WTC11 (cell line): ENCODE results near the gene SYDE2. TPM values are rescaled to one million over a fixed set of nuclear protein-coding genes. Genes with fewer than 3 reads are reported as not detected.
"Not testable (repeated sequence)": the region's sequence is repeated elsewhere in the genome, so short reads cannot be mapped to it uniquely, and the experiment has no call there.

ENCODE experiments used
- ATAC-seq: fragments of 200-7000 bp; cut with Tn5 transposase; 2 replicates; pipeline ENCODE4 v1.10.0; 2021; ENCODE audit warnings: mild to moderate bottlenecking, moderate library complexity
- CTCF ChIA-PET: fragments of 300-600 bp; sonication (Branson Sonifier 250); formaldehyde crosslinking; loops from one replicate; lab custom pipeline; 2021; ENCODE audit warnings: antibody characterized with exemption; lab: Charles Lee
- POLR2A ChIA-PET: fragments of 350-600 bp; sonication (Branson Sonifier 250); formaldehyde crosslinking; loops from one replicate; lab custom pipeline; 2021; ENCODE audit warnings: antibody characterized with exemption; lab: Charles Lee
- DNase-seq: peaks from one replicate; pipeline ENCODE4 v3.0.0; 2021; ENCODE audit warnings: low spot score
- H3K27ac Mint-ChIP-seq: 2 replicates; pipeline ENCODE4 v1.8.0; 2021; ENCODE audit warnings: mixed read lengths
- H3K27me3 Mint-ChIP-seq: 2 replicates; pipeline ENCODE4 v1.8.0; 2021; ENCODE audit warnings: low read depth, mild to moderate bottlenecking, moderate library complexity, mixed read lengths
- H3K36me3 Mint-ChIP-seq: 2 replicates; pipeline ENCODE4 v1.8.0; 2021; ENCODE audit warnings: mixed read lengths
- H3K4me1 Mint-ChIP-seq: 2 replicates; pipeline ENCODE4 v1.8.0; 2022; ENCODE audit warnings: mixed read lengths
- H3K4me3 Mint-ChIP-seq: 2 replicates; pipeline ENCODE4 v1.8.0; 2021; ENCODE audit warnings: mild to moderate bottlenecking, moderate library complexity, mixed read lengths
- H3K9me3 Mint-ChIP-seq: 2 replicates; pipeline ENCODE4 v1.8.0; 2021; ENCODE audit warnings: mixed read lengths
- AR ChIP-seq: fragments of 250-450 bp; sonication (Bioruptor Pico); IDR thresholded peaks from 2 replicates; pipeline ENCODE4 v1.9.0; 2021; ENCODE audit warnings: mild to moderate bottlenecking
- CREM ChIP-seq: sonication (generic); formaldehyde crosslinking; IDR thresholded peaks from 2 replicates; pipeline ENCODE4 v1.8.1; 2022; ENCODE audit warnings: mild to moderate bottlenecking, missing genetic modification reagents, moderate library complexity
- ETV6 ChIP-seq: sonication (generic); formaldehyde crosslinking; IDR thresholded peaks from 2 replicates; pipeline ENCODE4 v1.8.1; 2022; ENCODE audit warnings: mild to moderate bottlenecking, missing genetic modification reagents
- GABPB1 ChIP-seq: sonication (generic); formaldehyde crosslinking; IDR thresholded peaks from 2 replicates; pipeline ENCODE4 v1.8.1; 2023; ENCODE audit warnings: mild to moderate bottlenecking, missing genetic modification reagents
- GRHL2 ChIP-seq: fragments of 250-450 bp; sonication (Bioruptor Pico); IDR thresholded peaks from 2 replicates; pipeline ENCODE4 v1.8.0; 2022; ENCODE audit warnings: mild to moderate bottlenecking, moderate library complexity; ENCODE audit not compliant: insufficient replicate concordance, severe bottlenecking
- HMGA2 ChIP-seq: fragments of 250-450 bp; sonication (Bioruptor Pico); IDR thresholded peaks from 2 replicates; pipeline ENCODE4 v1.4.0; 2021; ENCODE audit warnings: mild to moderate bottlenecking, moderate library complexity
- JUN ChIP-seq: sonication (generic); formaldehyde crosslinking; IDR thresholded peaks from 2 replicates; pipeline ENCODE4 v1.8.0; 2023; ENCODE audit warnings: mild to moderate bottlenecking, missing genetic modification reagents
- NFATC4 ChIP-seq: fragments of 250-450 bp; sonication (Bioruptor Pico); IDR thresholded peaks from 2 replicates; pipeline ENCODE4 v1.9.0; 2021; ENCODE audit warnings: mild to moderate bottlenecking
- RELA ChIP-seq: sonication (generic); formaldehyde crosslinking; IDR thresholded peaks from 2 replicates; pipeline ENCODE4 v1.8.1; 2022; ENCODE audit warnings: missing genetic modification reagents, mild to moderate bottlenecking, borderline replicate concordance
- SOX15 ChIP-seq: fragments of 250-450 bp; sonication (Bioruptor Pico); IDR thresholded peaks from 2 replicates; pipeline ENCODE4 v1.9.0; 2021; ENCODE audit warnings: mild to moderate bottlenecking
- USF1 ChIP-seq: sonication (generic); formaldehyde crosslinking; IDR thresholded peaks from 2 replicates; pipeline ENCODE4 v1.8.0; 2022; ENCODE audit warnings: mild to moderate bottlenecking, missing genetic modification reagents
- ZNF219 ChIP-seq: sonication (generic); formaldehyde crosslinking; IDR thresholded peaks from 2 replicates; pipeline ENCODE4 v1.8.0; 2023; ENCODE audit warnings: missing genetic modification reagents, mild to moderate bottlenecking, borderline replicate concordance
- ZNF317 ChIP-seq: sonication (generic); formaldehyde crosslinking; IDR thresholded peaks from 2 replicates; pipeline ENCODE4 v1.8.1; 2023; ENCODE audit warnings: low read depth, mild to moderate bottlenecking, moderate library complexity, missing genetic modification reagents, borderline replicate concordance
- ZNF416 ChIP-seq: fragments of 250-450 bp; sonication (Bioruptor Pico); IDR thresholded peaks from 2 replicates; pipeline ENCODE4 v1.9.0; 2021; ENCODE audit warnings: mild to moderate bottlenecking, inconsistent platforms
- ZNF671 ChIP-seq: fragments of 250-450 bp; sonication (Bioruptor Pico); IDR thresholded peaks from 2 replicates; pipeline ENCODE4 v1.8.0; 2021; ENCODE audit warnings: mild to moderate bottlenecking
- total RNA-seq: library from RNA; stranded (reverse); gene quantifications from 3 replicates; pipeline ENCODE4 v1.2.3, GENCODE V29; 2021
- TF ChIP-seq, protein P1 (sequence below): sonication (generic); formaldehyde crosslinking; IDR thresholded peaks from 2 replicates; pipeline ENCODE4 v1.8.1; 2023; ENCODE audit warnings: mild to moderate bottlenecking, missing genetic modification reagents
- TF ChIP-seq, protein P2 (sequence below): fragments of 250-450 bp; sonication (Bioruptor Pico); IDR thresholded peaks from 2 replicates; pipeline ENCODE4 v2.1.2; 2022; ENCODE audit warnings: mild to moderate bottlenecking, moderate library complexity
- TF ChIP-seq, protein P3 (sequence below): fragments of 250-450 bp; sonication (Bioruptor Pico); IDR thresholded peaks from 2 replicates; pipeline ENCODE4 v1.9.0; 2021; ENCODE audit warnings: mild to moderate bottlenecking, borderline replicate concordance
- TF ChIP-seq, protein P4 (sequence below): fragments of 200-600 bp; IDR thresholded peaks from 2 replicates; pipeline ENCODE4 v1.8.0; 2022; ENCODE audit warnings: antibody characterized with exemption

Gene SYDE2
- total RNA-seq, 1 experiment from 2014 or later: 13.8 TPM

- TF ChIP-seq AR: no peak
- TF ChIP-seq, protein P1, sequence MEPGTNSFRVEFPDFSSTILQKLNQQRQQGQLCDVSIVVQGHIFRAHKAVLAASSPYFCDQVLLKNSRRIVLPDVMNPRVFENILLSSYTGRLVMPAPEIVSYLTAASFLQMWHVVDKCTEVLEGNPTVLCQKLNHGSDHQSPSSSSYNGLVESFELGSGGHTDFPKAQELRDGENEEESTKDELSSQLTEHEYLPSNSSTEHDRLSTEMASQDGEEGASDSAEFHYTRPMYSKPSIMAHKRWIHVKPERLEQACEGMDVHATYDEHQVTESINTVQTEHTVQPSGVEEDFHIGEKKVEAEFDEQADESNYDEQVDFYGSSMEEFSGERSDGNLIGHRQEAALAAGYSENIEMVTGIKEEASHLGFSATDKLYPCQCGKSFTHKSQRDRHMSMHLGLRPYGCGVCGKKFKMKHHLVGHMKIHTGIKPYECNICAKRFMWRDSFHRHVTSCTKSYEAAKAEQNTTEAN (CRISPR knock-in tag): no peak
- no peak for TF ChIP-seq CREM
- no peak for TF ChIP-seq ZNF416 (CRISPR knock-in tag)
- no peak for TF ChIP-seq RELA (CRISPR knock-in tag)
Observed at GRCh38 chr1:85189120-85189519, 11.7 kb downstream of the SYDE2 start (continued).

GRCh38 chr1:85188530-85188929 is 12.3 kb downstream of the SYDE2 start:
- Mint-ChIP-seq H3K9me3 (peaks cover 6% of the 10 kb centered on the region; the same call in 1 of the 2 replicates), H3K4me1 (no peaks in the 10 kb centered on the region), H3K27me3 (no peaks in the 10 kb centered on the region), H3K36me3 (peaks cover 22% of the 10 kb centered on the region), H3K4me3 (no peak overlapping the region), H3K27ac (no peak overlapping the region)
- CTCF ChIA-PET: no interaction called here
- DNase-seq: no peak
- no peak for TF ChIP-seq GRHL2 (CRISPR knock-in tag)
- TF ChIP-seq, protein P2, sequence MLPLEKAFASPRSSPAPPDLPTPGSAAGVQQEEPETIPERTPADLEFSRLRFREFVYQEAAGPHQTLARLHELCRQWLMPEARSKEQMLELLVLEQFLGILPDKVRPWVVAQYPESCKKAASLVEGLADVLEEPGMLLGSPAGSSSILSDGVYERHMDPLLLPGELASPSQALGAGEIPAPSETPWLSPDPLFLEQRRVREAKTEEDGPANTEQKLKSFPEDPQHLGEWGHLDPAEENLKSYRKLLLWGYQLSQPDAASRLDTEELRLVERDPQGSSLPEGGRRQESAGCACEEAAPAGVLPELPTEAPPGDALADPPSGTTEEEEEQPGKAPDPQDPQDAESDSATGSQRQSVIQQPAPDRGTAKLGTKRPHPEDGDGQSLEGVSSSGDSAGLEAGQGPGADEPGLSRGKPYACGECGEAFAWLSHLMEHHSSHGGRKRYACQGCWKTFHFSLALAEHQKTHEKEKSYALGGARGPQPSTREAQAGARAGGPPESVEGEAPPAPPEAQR (CRISPR knock-in tag): no peak
- no peak for TF ChIP-seq GABPB1 (CRISPR knock-in tag)
- POLR2A ChIA-PET: no interaction called here
- ATAC-seq: no peak

GRCh38 chr1:85187021-85187420 is 13.8 kb downstream of the SYDE2 start:
- H3K27ac Mint-ChIP-seq, DNase-seq, H3K4me3 Mint-ChIP-seq, CTCF ChIA-PET, H3K4me1 Mint-ChIP-seq, H3K27me3 Mint-ChIP-seq, H3K9me3 Mint-ChIP-seq, ATAC-seq, POLR2A ChIA-PET: not testable (repeated sequence)
- H3K36me3 Mint-ChIP-seq: peaks cover 32% of the 10 kb centered on the region

DNA sequence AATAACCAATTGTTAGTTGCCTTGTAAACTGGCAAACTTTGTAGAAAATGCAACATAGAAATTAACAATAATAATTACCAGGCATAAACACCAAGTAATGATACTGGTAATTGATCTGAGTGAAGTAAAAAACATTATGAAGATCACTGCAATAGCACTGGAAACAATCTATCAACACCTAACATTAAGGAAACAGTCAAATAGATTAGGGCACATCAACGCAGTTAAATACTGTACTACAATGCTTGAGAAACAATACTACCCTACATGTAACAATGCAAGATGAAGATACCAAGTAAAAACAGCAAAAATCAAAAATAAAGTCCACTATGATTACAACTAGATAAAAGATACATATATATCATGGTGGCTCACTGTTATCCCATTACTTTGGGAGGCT is 16.6 kb downstream of the SYDE2 start:
- H3K36me3 Mint-ChIP-seq: peaks cover 29% of the 10 kb centered on the region
- no peak overlapping the region for H3K4me3 Mint-ChIP-seq
- DNase-seq (no peak), ATAC-seq (no peak)
- H3K4me1 Mint-ChIP-seq: no peaks in the 10 kb centered on the region
- H3K27ac Mint-ChIP-seq: peak overlapping the region; percentile 44
- POLR2A ChIA-PET: no interaction called here
- CTCF ChIA-PET: interaction anchor here (0.9 kb wide), 1 partner anchor 71 kb away, joined by 3 read pairs; no protein-coding TSS in a partner anchor
- no peaks in the 10 kb centered on the region for H3K27me3 Mint-ChIP-seq
- peaks cover 6% of the 10 kb centered on the region; the same call in 1 of the 2 replicates for H3K9me3 Mint-ChIP-seq
- TF ChIP-seq HMGA2 (CRISPR knock-in tag) (no peak), ZNF671 (CRISPR knock-in tag) (no peak), SOX15 (CRISPR knock-in tag) (no peak), ZNF219 (no peak), NFATC4 (CRISPR knock-in tag) (no peak), ETV6 (CRISPR knock-in tag) (no peak), JUN (CRISPR knock-in tag) (no peak), USF1 (CRISPR knock-in tag) (no peak), ZNF317 (CRISPR knock-in tag) (no peak)
- TF ChIP-seq, protein P3, sequence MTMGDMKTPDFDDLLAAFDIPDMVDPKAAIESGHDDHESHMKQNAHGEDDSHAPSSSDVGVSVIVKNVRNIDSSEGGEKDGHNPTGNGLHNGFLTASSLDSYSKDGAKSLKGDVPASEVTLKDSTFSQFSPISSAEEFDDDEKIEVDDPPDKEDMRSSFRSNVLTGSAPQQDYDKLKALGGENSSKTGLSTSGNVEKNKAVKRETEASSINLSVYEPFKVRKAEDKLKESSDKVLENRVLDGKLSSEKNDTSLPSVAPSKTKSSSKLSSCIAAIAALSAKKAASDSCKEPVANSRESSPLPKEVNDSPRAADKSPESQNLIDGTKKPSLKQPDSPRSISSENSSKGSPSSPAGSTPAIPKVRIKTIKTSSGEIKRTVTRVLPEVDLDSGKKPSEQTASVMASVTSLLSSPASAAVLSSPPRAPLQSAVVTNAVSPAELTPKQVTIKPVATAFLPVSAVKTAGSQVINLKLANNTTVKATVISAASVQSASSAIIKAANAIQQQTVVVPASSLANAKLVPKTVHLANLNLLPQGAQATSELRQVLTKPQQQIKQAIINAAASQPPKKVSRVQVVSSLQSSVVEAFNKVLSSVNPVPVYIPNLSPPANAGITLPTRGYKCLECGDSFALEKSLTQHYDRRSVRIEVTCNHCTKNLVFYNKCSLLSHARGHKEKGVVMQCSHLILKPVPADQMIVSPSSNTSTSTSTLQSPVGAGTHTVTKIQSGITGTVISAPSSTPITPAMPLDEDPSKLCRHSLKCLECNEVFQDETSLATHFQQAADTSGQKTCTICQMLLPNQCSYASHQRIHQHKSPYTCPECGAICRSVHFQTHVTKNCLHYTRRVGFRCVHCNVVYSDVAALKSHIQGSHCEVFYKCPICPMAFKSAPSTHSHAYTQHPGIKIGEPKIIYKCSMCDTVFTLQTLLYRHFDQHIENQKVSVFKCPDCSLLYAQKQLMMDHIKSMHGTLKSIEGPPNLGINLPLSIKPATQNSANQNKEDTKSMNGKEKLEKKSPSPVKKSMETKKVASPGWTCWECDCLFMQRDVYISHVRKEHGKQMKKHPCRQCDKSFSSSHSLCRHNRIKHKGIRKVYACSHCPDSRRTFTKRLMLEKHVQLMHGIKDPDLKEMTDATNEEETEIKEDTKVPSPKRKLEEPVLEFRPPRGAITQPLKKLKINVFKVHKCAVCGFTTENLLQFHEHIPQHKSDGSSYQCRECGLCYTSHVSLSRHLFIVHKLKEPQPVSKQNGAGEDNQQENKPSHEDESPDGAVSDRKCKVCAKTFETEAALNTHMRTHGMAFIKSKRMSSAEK (CRISPR knock-in tag): no peak
- TF ChIP-seq, protein P4, sequence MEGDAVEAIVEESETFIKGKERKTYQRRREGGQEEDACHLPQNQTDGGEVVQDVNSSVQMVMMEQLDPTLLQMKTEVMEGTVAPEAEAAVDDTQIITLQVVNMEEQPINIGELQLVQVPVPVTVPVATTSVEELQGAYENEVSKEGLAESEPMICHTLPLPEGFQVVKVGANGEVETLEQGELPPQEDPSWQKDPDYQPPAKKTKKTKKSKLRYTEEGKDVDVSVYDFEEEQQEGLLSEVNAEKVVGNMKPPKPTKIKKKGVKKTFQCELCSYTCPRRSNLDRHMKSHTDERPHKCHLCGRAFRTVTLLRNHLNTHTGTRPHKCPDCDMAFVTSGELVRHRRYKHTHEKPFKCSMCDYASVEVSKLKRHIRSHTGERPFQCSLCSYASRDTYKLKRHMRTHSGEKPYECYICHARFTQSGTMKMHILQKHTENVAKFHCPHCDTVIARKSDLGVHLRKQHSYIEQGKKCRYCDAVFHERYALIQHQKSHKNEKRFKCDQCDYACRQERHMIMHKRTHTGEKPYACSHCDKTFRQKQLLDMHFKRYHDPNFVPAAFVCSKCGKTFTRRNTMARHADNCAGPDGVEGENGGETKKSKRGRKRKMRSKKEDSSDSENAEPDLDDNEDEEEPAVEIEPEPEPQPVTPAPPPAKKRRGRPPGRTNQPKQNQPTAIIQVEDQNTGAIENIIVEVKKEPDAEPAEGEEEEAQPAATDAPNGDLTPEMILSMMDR: no peak
